HepG2 (cell line): ENCODE results near the gene IP6K1. TPM values are rescaled to one million over a fixed set of nuclear protein-coding genes. Genes with fewer than 3 reads are reported as not detected.
A peak's percentile ranks its signal among the peaks of the same experiment; 100 is the strongest.

Source experiments
- ATAC-seq: fragments of 200-7000 bp; cut with Tn5 transposase; 3 replicates; pipeline ENCODE4 v1.9.1; 2020; ENCODE audit warnings: mild to moderate bottlenecking, moderate library complexity
- BruUV-seq: library from RNA; stranded (reverse); fragments of 400-500 nt; replicated peaks from 2 replicates; lab custom pipeline; 2021; lab: Mats Ljungman, UMichigan
- CTCF ChIA-PET: fragments of 300-600 bp; formaldehyde crosslinking; extraction: SDS; loops from one replicate; lab custom pipeline; 2021; ENCODE audit warnings: low total read pairs, inconsistent platforms, low intra/inter-chr PET ratio; lab: Yijun Ruan, JAX
- POLR2A ChIA-PET: fragments of 350-600 bp; sonication (Branson Sonifier 250); formaldehyde crosslinking; loops from one replicate; lab custom pipeline; 2020; ENCODE audit warnings: antibody characterized with exemption, inconsistent platforms; lab: Yijun Ruan, JAX
- DNase-seq: peaks from one replicate; pipeline ENCODE4 v3.0.0-alpha.2; 2015; ENCODE audit warnings: low spot score
- FAIRE-seq: peaks from 3 replicates; lab custom pipeline; 2011; peaks lifted over from hg19 to GRCh38; lab: Jason Lieb, UNC
- H2AFZ ChIP-seq: one replicate; pipeline ENCODE4 v1.6.1; 2011; ENCODE audit warnings: low read length, inconsistent platforms
- H3K27ac ChIP-seq: fragments of 300-600 bp; 3 replicates; pipeline ENCODE4 v1.8.0; 2011; ENCODE audit warnings: mixed run types, mild to moderate bottlenecking, mixed read lengths, low read length, inconsistent platforms; ENCODE audit not compliant: insufficient read depth; ENCODE audit errors: extremely low read length
- H3K27me3 ChIP-seq, 2 experiments: fragments of 200-600 bp in 1 of 2; 2 replicates in 1 of 2; 3 replicates in 1 of 2; pipeline versions ENCODE4 v1.6.0 to v1.8.0; 2011; ENCODE audit warnings: low read length in 2 of 2, mild to moderate bottlenecking in 2 of 2, moderate library complexity in 2 of 2, inconsistent platforms in 1 of 2; ENCODE audit not compliant: insufficient read depth in 2 of 2, control insufficient read depth in 1 of 2
- H3K36me3 ChIP-seq, 2 experiments: fragments of 200-600 bp in 1 of 2; replicated peaks in 1 of 2; 2 replicates in 1 of 2; 3 replicates in 1 of 2; pipeline versions ENCODE4 v1.5.1 to v1.8.0; 2011; ENCODE audit warnings: low read length in 2 of 2, inconsistent platforms in 1 of 2; ENCODE audit not compliant: insufficient read depth in 2 of 2, control insufficient read depth in 1 of 2
- H3K4me1 ChIP-seq: 2 replicates; pipeline ENCODE4 v1.5.1; 2012; ENCODE audit warnings: low read length, inconsistent platforms; ENCODE audit not compliant: insufficient read depth
- H3K4me2 ChIP-seq: 2 replicates; pipeline ENCODE4 v1.6.0; 2011; ENCODE audit warnings: low read depth, low read length, inconsistent platforms
- H3K4me3 ChIP-seq, 3 experiments: fragments of 200-600 bp in 1 of 3; sonication (generic), shearing (Covaris generic) in 1 of 3; replicated peaks in 1 of 3; 2 replicates each; pipeline ENCODE4 v1.5.1; 2011 to 2016; ENCODE audit warnings: low read length in 3 of 3, inconsistent platforms in 2 of 3, low read depth in 2 of 3, mild to moderate bottlenecking in 2 of 3, control low read depth in 1 of 3, mixed read lengths in 1 of 3; ENCODE audit not compliant: insufficient read depth in 1 of 3
- H3K79me2 ChIP-seq: one replicate; pipeline ENCODE4 v1.6.1; 2011; ENCODE audit warnings: low read length, inconsistent platforms; ENCODE audit not compliant: insufficient read depth
- H3K9ac ChIP-seq: 2 replicates; pipeline ENCODE4 v1.6.0; 2011; ENCODE audit warnings: mild to moderate bottlenecking, low read depth, low read length, inconsistent platforms; ENCODE audit not compliant: insufficient read depth
- H3K9me3 ChIP-seq: 2 replicates; pipeline ENCODE4 v1.5.1; 2012; ENCODE audit warnings: mild to moderate bottlenecking, low read length
- H4K20me1 ChIP-seq: 2 replicates; pipeline ENCODE4 v1.6.0; 2011; ENCODE audit warnings: inconsistent platforms, mild to moderate bottlenecking, low read length, moderate library complexity; ENCODE audit not compliant: insufficient read depth
- CEBPB ChIP-seq: IDR thresholded peaks from 2 replicates; pipeline ENCODE4 v1.6.1; 2011; ENCODE audit warnings: low read depth, low read length, improper control_type of control experiment, borderline replicate concordance
- STAG1 ChIP-seq: sonication (generic); formaldehyde crosslinking; IDR thresholded peaks from 2 replicates; pipeline ENCODE4 v1.4.0; 2020; ENCODE audit warnings: missing genetic modification reagents
- ZMYM2 ChIP-seq: sonication (generic); formaldehyde crosslinking; IDR thresholded peaks from 2 replicates; pipeline ENCODE4 v1.8.0; 2022; ENCODE audit warnings: mild to moderate bottlenecking, missing genetic modification reagents
- ZNF121 ChIP-seq: sonication (generic); formaldehyde crosslinking; IDR thresholded peaks from 2 replicates; pipeline ENCODE4 v1.5.0; 2020; ENCODE audit warnings: mild to moderate bottlenecking, missing genetic modification reagents
- ZNF317 ChIP-seq: sonication (generic); formaldehyde crosslinking; IDR thresholded peaks from 2 replicates; pipeline ENCODE4 v1.5.0; 2020; ENCODE audit warnings: mild to moderate bottlenecking, missing genetic modification reagents
- ZNF549 ChIP-seq: sonication (generic); formaldehyde crosslinking; IDR thresholded peaks from 2 replicates; pipeline ENCODE4 v1.5.0; 2020; ENCODE audit warnings: missing genetic modification reagents
- ZNF770 ChIP-seq: sonication (generic); formaldehyde crosslinking; IDR thresholded peaks from 2 replicates; pipeline ENCODE4 v1.5.0; 2020; ENCODE audit warnings: mild to moderate bottlenecking, missing genetic modification reagents
- WGBS: methylation state at CpG from one replicate; pipeline ENCODE4 v1.1.6; 2017; ENCODE audit warnings: low lambda C conversion rate; 5-methylcytosine and 5-hydroxymethylcytosine counted together
- in situ Hi-C: cut with HindIII; loops from 2 replicates; pipeline ENCODE4 v1.10.0; 2017; ENCODE audit warnings: low pct_unique_long_range_greater_than_20kb; ENCODE audit not compliant: extremely low pct_ligation_motif_present
- intact Hi-C: fragments of 100-400 bp; cut with micrococcal nuclease; formaldehyde crosslinking; loops from one replicate; pipeline ENCODE4 v1.10.0; 2022; ENCODE audit not compliant: unreplicated experiment
- polyA plus RNA-seq, 8 experiments: library from polyadenylated mRNA; depleted of rRNA in 3 of 8; stranded (reverse) in 7 of 8; unstranded in 1 of 8; fragments of >200 nt; fragmentation: Illumina TruSeq in 4 of 8; extraction: Trizol in 4 of 8; gene quantifications; 2 replicates each; pipeline versions ENCODE4 v1.2.1 to v1.2.3, GENCODE V29; 2011 to 2016; ENCODE audit warnings: low read depth in 4 of 8, missing spikeins in 1 of 8, mixed read lengths in 1 of 8; ENCODE audit not compliant: insufficient read depth in 1 of 8
- total RNA-seq, 5 experiments: library from RNA; depleted of rRNA; stranded (reverse); fragments of >200 nt; fragmentation: Illumina TruSeq; extraction: Trizol; gene quantifications; 2 replicates each; pipeline ENCODE4 v1.2.3, GENCODE V29; 2016; ENCODE audit warnings: low read depth in 1 of 5

Gene IP6K1
- total and polyA plus RNA-seq, 2 of the 13 experiments (the other 11 are each of a cell fraction or from before 2014, with no cell fraction given): 17.7 to 29.7 TPM

GRCh38 chr3:49775538-49775937 lies 10.8 kb downstream of the IP6K1 start:
- H2AFZ ChIP-seq: no peak overlapping the region
- no peak overlapping the region for H3K9ac ChIP-seq
- POLR2A ChIA-PET: interaction anchor here (0.6 to 1.0 kb wide), 2 partner anchors 10 to 49 kb away, joined by 3 read pairs; partner anchors contain the start of gene IP6K1
- intact Hi-C loops: no loop called here
- BruUV-seq: no TSS peak
- in situ Hi-C loops: no loop called here
- H3K4me3 ChIP-seq: no peak overlapping the region
- peaks cover 19% of the 10 kb centered on the region for H3K4me1 ChIP-seq
- no peaks in the 10 kb centered on the region for H3K27me3 ChIP-seq
- no peak for DNase-seq
- peaks cover 10% of the 10 kb centered on the region; the same call in 1 of the 2 replicates for H4K20me1 ChIP-seq
- H3K4me2 ChIP-seq: no peak overlapping the region
- TF ChIP-seq ZNF549 (CRISPR knock-in tag) (no peak), CEBPB (no peak), ZMYM2 (CRISPR knock-in tag) (no peak)
- 100% methylated on average over 3 of the region's 3 CpGs for WGBS
- H3K79me2 ChIP-seq: peaks cover 77% of the 10 kb centered on the region
- H3K36me3 ChIP-seq: peaks cover 2 to 32% of the 10 kb centered on the region in 2 experiments; a peak in 4 of 5 replicates
- H3K27ac ChIP-seq: no peak overlapping the region
- no peak for FAIRE-seq
- no peaks in the 10 kb centered on the region for H3K9me3 ChIP-seq
- ATAC-seq: no peak
- CTCF ChIA-PET: no interaction called here

- no peak overlapping the region for H3K4me2 ChIP-seq
- intact Hi-C loops (no loop called here), in situ Hi-C loops (no loop called here)
- no peak for FAIRE-seq
- TF ChIP-seq ZNF121 (CRISPR knock-in tag) (peak; percentile 33; the same call in 1 of the 2 replicates), STAG1 (no peak), ZNF317 (no peak), ZNF770 (CRISPR knock-in tag) (peak; percentile 82)
- WGBS: 100% methylated on average over 2 of the region's 2 CpGs
- no peak overlapping the region for H3K27ac ChIP-seq
- no TSS peak for BruUV-seq
- H3K4me1 ChIP-seq: peaks cover 6% of the 10 kb centered on the region; the same call in 1 of the 2 replicates
- H4K20me1 ChIP-seq: peaks cover 4% of the 10 kb centered on the region; the same call in 1 of the 2 replicates
- H3K9ac ChIP-seq: no peak overlapping the region
- H3K79me2 ChIP-seq: peaks cover 79% of the 10 kb centered on the region
- no peak overlapping the region for H2AFZ ChIP-seq
- no peak for ATAC-seq
- ChIA-PET CTCF (no interaction called here), POLR2A (no interaction called here)
- H3K36me3 ChIP-seq: peaks cover 4 to 38% of the 10 kb centered on the region in 2 experiments
- no peak for DNase-seq
- no peak overlapping the region for H3K4me3 ChIP-seq
- no peaks in the 10 kb centered on the region for H3K9me3 ChIP-seq
- H3K27me3 ChIP-seq: no peaks in the 10 kb centered on the region
Observed at GRCh38 chr3:49772703-49773102, 13.6 kb downstream of the IP6K1 start.
